ENCODE data around the gene KRTAP5-6.

The KRTAP5-6 gene

DNA sequence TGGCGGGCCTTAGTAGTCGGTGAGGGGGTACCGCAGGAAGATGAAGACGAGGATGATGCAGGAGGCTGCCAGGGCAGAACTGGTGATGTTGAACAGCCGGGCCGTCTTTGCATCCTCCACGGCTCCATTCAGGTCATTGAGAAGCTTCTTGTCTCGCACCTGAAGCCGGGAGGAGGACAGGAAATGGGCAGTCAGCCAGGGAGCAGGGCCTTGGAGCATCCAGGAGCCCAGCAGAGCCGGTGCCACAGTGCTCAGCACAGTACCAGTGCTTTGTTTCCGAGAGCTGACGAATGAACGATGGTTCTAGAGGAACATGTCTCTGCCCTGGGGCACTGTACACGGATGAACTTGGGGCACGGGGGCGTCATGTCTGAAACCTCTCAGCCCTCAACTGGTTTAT lies 38.3 kb downstream of the KRTAP5-6 start:
- no peak for DNase-seq

DNA sequence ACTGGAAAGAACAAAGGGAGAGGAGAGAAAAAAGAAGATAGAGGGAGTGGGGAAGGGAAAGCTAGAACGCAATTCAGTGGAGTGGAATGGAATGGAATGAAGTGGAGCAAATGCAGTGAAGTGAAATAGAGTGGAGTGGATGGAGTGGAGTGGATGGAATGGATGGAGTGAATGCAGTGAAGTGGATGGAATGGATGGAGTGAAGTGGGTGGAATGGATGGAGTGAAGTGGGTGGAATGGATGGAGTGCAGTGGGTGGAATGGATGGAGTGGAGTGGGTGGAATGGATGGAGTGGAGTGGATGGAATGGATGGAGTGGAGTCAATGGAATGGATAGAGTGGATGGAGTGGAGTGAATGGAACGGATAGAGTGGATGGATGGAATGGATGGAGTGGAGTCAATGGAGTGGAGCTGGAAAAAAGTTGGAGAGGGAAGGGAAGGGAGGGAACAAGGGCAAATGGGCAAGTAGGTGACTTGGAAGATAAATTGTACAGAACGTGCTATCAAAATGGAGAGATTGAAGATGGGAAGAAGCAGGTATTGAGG lies 39.5 kb downstream of the KRTAP5-6 start:
- no peak for DNase-seq

DNA sequence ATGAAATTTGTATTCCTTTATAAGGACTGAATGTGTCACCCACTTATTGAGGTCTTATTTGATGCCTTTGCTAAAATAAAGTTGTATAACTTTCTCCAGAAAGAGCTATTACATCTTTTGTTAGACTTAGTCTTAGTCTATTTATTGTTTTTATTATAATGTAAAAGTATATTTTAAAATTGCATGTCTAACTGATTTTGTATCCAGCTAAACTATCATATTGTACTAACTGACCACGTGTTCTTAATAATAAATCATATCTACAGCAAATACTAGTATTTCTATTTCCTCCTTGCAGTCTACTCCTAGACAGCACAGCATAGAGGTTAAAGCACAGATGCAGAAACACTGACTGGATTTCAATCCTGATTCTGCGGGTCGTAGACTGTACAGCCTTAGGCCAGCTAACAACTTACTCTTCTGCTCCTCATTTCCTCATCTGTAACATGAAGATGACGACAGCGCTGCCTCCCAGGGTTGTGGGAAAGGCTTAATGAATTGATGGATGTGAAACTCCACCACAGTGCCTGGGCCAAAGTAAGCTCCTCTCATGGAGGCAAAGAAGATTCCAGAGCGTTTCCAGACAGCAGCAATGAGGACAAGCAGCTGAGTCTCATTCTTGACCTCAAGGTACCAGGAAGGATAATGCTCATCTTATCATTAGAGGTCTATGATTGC lies 40.2 kb downstream of the KRTAP5-6 start:
- no peak for DNase-seq

DNA sequence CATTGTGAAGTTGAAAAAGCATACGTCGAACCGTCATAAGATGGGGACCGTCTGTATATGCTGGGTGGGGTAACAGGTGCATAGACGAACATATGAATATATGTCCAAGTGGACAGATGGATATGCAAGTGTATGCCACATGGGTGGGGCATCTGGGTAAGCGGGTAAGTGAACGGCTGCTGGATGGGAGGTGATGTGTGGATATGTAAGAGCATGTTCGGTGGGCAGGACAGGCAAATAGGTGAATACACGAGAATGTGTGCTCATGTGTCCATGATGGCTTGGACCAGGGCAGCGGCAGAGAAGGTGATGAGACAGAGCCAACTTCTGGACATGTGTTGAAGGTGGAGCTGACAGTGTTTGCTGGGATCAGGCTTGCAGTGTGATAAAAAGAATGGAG lies 41.4 kb downstream of the KRTAP5-6 start:
- no peak for DNase-seq

DNA sequence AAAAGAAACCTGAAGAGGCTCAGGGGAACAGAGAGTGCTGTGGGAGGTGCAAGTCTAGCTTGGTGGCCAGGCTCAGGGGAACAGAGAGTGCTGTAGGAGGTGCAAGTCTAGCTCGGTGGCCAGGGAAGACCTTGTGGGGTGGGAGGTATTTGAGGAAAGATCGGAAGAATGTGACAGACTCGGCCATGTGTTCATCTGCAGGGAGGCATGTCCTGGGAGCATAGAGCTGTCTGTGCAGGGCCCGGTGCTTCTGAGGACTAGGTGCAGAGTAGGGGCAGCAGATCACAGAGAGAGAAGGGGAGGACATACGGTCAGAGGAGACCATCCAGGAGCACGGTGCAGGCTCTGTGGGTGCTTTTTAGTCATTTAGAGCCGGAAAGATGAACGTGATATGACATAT lies 42.6 kb downstream of the KRTAP5-6 start:
- no peak for DNase-seq

DNA sequence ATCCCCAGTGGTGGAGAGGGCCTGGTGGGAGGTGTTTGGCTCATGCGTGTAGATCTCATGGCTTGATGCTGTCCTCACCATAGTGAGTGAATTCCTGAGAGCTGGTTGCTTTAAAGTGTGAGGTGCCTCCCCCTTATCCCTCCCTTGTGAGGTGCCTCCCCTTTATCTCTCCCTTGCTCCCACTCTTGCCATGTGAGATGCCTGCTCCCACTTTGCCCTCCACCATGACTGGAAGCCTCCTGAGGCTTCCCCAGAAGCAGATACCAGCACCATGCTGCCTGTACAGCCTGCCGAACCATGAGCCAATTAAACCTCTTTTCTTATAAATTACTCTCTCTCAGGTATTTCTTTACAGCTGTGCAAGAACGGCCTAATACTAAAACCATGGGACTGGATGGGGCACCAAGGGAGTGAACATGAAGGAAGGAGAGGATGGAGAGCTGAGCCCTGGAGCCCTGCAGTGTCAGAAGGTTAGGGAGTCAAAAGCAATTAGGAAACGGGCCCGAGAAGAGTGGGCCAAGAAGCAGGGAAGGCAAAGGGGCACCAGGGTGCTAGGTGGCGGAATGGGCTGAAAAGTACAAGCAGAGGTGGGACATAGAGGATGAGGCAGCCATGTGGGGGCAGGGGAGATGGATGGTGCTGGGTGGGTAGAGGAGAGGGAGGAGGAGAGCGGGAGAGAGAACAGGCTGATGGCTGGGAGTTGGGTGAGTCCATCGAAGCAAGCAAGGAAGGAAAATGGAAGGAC lies 44.0 kb downstream of the KRTAP5-6 start:
- DNase-seq, result no peak

DNA sequence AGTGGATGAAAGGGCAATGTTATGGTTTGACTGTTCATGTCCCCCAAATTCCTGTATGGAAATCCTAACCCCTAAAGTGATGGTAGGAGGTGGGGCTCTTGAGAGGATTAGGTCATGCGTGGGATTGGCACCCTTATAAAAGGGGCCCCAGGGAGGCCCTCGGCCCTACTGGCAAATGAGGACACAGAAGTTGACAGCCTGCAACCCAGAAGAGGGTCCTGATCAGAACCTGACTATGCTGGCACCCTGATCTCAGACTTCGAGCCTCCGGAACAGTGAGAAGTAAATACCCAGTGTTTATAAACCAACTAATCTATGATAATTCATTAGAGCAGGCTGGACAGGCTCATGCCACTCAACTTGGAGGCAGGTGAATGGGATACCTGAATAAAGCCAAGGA lies 44.7 kb downstream of the KRTAP5-6 start:
- DNase-seq, result no peak

DNA sequence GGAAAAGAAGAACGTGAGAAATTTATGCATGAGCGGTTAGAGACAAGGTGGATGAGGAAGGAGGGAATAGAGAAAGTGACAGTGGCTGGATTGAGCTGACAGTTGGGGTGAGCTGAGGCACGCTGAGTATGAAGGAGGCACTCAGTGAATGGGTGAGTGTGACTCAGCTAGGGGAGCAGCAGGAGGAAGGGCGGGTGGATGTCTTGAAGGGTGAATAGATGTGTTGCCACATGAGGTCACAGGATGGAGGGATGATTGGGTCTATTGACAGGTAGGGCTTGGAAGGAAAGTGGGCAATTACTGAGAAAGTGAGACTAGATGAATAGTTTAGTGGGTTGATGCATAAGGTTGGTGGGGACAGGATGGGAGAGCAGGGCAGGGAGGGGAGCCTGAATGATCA lies 45.4 kb downstream of the KRTAP5-6 start:
- DNase-seq, result peak in 1 of 3 donors; percentile 17

DNA sequence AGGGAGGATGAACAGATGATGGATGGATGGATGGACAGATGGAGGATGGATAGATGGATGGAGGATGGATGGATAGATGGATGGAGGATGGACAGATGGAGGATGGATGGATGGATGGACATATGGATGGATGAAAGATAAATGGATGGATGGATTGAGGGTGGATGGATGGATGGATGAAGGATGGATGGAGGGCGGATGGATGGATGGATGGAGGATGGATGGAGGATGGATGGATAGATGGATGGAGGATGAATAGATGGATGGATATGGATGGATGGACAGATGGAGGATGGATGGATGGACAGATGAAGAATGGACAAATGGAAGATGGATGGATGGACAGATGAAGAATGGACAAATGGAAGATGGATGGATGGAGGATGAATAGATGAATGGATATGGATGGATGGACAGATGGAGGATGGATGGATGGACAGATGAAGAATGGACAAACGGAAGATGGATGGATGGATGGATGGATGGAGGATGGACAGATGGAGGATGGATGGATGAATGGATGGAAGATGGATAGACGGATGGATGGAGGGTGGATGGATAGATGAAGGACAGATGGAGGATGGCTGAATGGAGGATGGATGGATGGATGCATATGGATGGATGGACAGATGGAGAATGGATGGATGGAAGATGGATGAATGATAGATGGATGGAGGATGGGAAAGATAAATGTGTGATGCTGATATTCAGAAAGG lies 46.0 kb downstream of the KRTAP5-6 start:
- DNase-seq, result no peak

DNA sequence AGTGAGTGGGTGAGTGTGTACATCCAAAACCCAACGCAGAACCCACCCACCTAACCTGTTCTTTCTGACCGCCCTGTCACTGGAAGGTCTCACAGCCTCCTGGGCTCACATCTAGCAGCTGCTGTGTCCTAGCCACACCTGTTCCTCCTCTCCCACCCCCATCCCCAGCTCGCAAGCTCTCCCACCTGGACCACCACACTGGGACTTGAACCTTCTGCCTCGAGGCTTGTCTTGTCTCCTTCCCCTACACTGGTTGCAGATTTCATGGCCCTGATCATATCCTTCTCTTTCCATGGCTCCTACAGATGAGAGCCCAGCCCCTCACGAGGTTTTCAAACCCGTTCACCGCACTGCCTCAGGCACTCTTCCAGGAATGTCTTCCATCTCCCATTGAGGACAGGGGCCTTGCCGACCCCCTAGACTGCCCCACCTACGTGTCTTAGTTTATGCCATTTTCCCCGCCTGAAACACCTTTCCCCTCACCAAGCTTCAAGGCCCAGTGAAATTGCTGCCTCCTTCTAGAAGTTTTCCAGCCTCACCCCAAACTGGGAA lies 46.7 kb downstream of the KRTAP5-6 start:
- DNase-seq, result no peak

DNA sequence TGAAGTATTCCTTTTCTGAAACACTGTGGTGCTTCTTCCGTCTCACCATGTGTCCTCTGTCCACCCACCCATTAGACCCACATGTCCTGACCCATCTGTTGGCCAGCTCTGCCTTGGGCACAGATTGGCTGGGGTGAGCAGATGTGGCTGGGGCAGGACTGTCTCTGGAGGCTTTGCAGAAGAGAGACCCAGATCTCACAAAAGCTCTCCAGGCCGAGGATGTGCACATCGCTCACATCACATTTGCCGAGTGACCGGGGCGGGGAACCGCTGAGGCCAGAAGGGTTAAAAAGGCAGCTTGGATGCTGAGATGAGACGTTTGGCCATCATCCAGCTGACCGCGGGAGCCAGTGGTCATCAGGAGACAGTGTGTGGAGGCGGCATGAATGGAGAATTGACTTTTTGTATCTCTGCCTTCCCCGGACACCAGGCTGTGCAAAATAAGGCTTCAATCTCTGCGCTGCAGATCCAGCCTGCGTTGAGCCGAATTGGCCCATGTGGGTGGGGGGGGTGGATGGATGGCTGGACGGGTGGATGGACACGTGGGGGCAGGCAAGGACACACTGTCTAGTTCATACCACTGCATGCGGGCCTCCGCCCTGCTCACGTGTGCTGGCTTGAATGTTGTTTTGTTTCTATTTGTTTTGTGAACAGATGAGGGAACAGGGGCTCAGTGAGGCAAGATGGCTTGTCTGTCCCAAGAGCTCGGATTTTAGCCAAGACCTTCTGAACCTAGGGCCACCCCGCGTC lies 47.3 kb downstream of the KRTAP5-6 start:
- DNase-seq, result no peak

DNA sequence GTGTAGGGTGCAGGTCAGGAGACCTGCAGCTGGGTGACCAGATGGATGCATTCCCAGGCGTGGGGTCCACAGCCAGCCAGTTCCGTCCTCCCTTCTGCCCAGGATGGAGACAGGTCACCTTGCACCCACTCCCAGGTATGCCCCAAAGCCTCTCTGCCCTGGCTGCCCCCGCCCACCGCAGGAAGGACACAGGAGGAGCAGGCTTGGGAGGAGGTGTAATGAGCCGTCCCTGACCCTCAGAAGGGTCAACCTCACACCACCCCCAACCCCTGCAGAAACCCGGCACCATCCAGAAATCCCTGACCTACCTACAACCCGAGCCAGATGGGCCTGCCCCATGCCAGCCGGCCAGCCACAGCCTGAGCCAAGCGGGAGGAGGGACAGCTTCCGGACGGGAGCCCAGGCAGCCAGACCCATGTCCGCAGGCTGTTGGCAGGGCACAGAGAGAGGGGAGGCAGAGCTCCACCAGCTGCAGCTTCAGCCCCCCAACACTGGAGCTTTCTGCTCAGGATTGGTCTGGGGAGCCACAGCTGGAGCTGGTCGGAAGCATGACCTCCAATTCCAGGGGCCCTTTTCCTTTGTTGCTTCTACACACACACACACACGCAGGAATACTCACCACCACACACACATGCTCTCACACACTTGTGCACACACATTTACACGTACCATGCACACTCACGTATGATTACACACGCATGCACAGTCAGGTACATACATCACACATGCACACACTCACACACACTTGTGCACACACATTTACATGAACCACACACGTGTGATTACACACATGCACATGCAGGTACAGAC lies 48.1 kb downstream of the KRTAP5-6 start:
- DNase-seq, result no peak

DNA sequence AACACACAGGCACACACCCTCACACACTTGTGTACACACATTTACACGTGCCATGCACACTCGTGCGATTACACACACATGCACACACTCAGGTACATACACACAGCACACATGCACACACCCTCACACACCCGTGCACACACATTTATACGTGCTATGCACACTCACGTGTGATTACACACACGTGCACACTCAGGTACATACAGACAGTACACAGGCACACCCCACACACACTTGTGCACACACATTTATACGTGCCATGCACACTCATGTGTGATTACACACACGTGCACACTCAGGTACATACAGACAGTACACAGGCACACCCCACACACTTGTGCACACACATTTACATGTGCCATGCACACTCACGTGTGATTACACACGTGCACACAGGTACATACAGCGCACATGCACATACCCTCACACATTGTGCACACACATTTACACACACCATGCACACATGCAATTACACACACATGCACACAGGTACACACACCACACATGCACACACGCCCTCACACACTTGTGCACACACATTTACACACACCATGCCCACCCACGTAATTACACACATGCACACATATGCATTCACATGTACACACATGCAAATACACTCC lies 48.8 kb downstream of the KRTAP5-6 start:
- no peak for DNase-seq

DNA sequence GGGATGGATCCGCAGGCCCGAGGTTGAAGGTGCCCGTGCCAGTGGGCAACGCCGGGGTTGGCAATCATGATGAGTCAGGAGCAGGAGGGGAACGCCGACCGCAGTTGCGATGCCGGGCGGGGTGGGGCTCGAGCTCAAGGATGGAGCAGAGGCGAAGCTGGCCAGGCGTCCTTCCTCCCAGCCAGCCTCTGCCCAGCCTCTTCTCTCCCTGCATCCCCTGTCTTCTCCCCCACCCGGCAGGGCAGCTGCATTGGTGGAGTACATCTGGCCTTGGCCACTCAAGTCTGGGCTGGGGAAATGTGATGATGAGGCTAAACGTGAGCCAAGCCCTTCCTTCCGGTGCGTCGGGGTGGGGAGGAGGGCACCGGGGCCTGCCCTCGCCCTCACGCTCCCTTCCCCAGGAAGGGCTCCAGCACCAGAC lies 49.5 kb downstream of the KRTAP5-6 start:
- peak; percentile 68 to 72 (median 69) for DNase-seq

DNA sequence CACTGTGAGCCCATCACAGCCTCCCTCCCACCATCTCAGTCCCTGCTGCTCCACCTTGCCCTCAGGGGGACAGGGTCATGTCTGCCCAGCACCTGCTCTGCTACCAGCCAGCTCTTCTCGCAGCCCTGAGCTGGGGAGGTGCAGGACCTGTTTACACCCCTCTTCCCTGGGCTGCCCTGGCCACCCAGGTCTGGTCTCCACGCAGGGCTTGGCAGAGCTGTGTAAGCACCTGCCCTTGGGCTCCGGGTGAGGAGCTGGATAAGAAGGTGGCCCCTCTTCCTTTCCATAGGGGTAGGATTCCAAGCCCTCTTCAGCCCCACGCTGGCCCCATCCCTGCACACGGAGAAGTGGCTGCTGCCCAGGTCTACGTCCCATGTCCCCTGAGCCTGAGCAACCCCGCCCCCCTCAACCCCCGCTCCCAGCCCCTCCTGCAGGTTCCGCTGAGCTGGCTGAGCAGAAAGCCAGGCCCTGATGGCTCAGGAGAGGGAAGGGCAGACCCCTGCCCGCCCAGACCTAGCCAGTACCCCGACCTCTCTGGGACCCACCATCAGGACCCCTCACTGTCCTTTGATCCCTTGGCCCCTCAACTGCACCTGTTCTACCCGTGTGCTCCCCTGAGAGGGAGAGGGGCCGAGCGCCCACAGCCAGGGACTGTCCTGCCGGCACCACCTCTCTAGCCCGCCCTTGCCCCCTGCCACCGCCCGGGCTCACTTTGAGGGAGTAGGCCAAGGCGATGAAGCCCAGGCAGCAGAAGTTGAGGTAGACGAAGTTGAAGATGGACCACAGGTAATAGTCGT lies 50.2 kb downstream of the KRTAP5-6 start:
- DNase-seq, result no peak
